ENCODE data around the gene FYB1. TPM values are rescaled to one million over a fixed set of nuclear protein-coding genes. Genes with fewer than 3 reads are reported as not detected.

Gene FYB1
- total RNA-seq, 1 experiment from 2014 or later = 0.52 TPM

- TF ChIP-seq ZNF425 (CRISPR knock-in tag; conservative IDR thresholded peaks at IDR 0.05) (no peak), ZNF532 (CRISPR knock-in tag; IDR thresholded peaks at IDR 0.05; ENCODE audit: borderline replicate concordance) (no peak), OVOL2 (CRISPR knock-in tag; IDR thresholded peaks at IDR 0.05; ENCODE audit: borderline replicate concordance) (no peak)
These were observed 139.2 kb downstream of the FYB1 start (continued) for GRCh38 chr5:39080168-39080567.

- no peaks in the 10 kb centered on the region for H3K9me3 Mint-ChIP-seq
- POLR2A ChIA-PET = no interaction called here
- CTCF ChIA-PET = interaction anchor here (0.5 to 2.9 kb wide), 4 partner anchors 73 to 242 kb away, joined by 3 to 29 read pairs (median 3); no protein-coding TSS in a partner anchor
- no peak overlapping the region for H3K4me3 Mint-ChIP-seq
- H3K36me3 Mint-ChIP-seq = no peaks in the 10 kb centered on the region
- TF ChIP-seq FOXK1 (CRISPR knock-in tag; IDR thresholded peaks at IDR 0.05) (no peak), ATF6 (CRISPR knock-in tag; IDR thresholded peaks at IDR 0.05) (no peak), SMAD4 (CRISPR knock-in tag; IDR thresholded peaks at IDR 0.05) (no peak), NR2C2 (CRISPR knock-in tag; IDR thresholded peaks at IDR 0.05) (no peak), NFYB (CRISPR knock-in tag; conservative IDR thresholded peaks at IDR 0.05; ENCODE audit: low read depth) (no peak), ZNF425 (CRISPR knock-in tag; conservative IDR thresholded peaks at IDR 0.05) (no peak), NFE2L1 (CRISPR knock-in tag; IDR thresholded peaks at IDR 0.05) (no peak), STAT6 (CRISPR knock-in tag; conservative IDR thresholded peaks at IDR 0.05; ENCODE audit: low read depth) (no peak), SP1 (CRISPR knock-in tag; conservative IDR thresholded peaks at IDR 0.05) (no peak), TP53 (CRISPR knock-in tag; IDR thresholded peaks at IDR 0.05) (no peak), E2F4 (CRISPR knock-in tag; IDR thresholded peaks at IDR 0.05; ENCODE audit: borderline replicate concordance, low read depth) (no peak), RELA (CRISPR knock-in tag; IDR thresholded peaks at IDR 0.05; ENCODE audit: borderline replicate concordance) (no peak), ZNF423 (CRISPR knock-in tag; IDR thresholded peaks at IDR 0.05) (no peak)
- H3K27ac Mint-ChIP-seq = no peak overlapping the region
- no peak for DNase-seq (ENCODE audit: low spot score)
- no peak for ATAC-seq
- H3K4me1 Mint-ChIP-seq = peaks cover 27% of the 10 kb centered on the region
- no peaks in the 10 kb centered on the region for H3K27me3 Mint-ChIP-seq (ENCODE audit: low read depth)
These were observed 140.2 kb downstream of the FYB1 start for GRCh38 chr5:39079147-39079546.

All from WTC11 (cell line).